ENCODE data around the gene SLC39A13.

- no peak for TF ChIP-seq CTCF (IDR thresholded peaks at IDR 0.05; ENCODE audit: insufficient read depth, low read length, poor library complexity, severe bottlenecking)
- TF ChIP-seq EZH2phosphoT487 (conservative IDR thresholded peaks at IDR 0.05; ENCODE audit: low read length), result no peak
These were observed 25.8 kb downstream of the SLC39A13 start for GRCh38 chr11:47434011-47434786.

Data from SU-DHL-6 (cell line).